DOHH2 (cell line): Measurements from ENCODE around the gene PACS2.
"Not testable (repeated sequence)": the region's sequence is repeated elsewhere in the genome, so short reads cannot be mapped to it uniquely, and the experiment has no call there.

Experiments
- H3F3A ChIP-seq: fragments of 200-600 bp; sonication (generic), shearing (Covaris generic); 2 replicates; pipeline ENCODE4 v1.6.0; 2016; ENCODE audit warnings: antibody characterized with exemption, mild to moderate bottlenecking; ENCODE audit not compliant: control insufficient read depth, insufficient read depth
- H3K27ac ChIP-seq: fragments of 200-600 bp; sonication (generic); 2 replicates; pipeline ENCODE4 v1.5.1; 2014; ENCODE audit warnings: low read depth, mild to moderate bottlenecking, low read length, moderate library complexity
- H3K27me3 ChIP-seq: fragments of 200-600 bp; sonication (generic); 2 replicates; pipeline ENCODE4 v1.6.1; 2014; ENCODE audit warnings: mild to moderate bottlenecking, low read length, mixed read lengths; ENCODE audit not compliant: control insufficient read depth
- H3K36me3 ChIP-seq: fragments of 200-600 bp; sonication (generic); 2 replicates; pipeline ENCODE4 v1.6.1; 2014; ENCODE audit warnings: mild to moderate bottlenecking, low read length, moderate library complexity, mixed read lengths; ENCODE audit not compliant: control insufficient read depth
- H3K4me1 ChIP-seq: fragments of 200-600 bp; sonication (generic); 2 replicates; pipeline ENCODE4 v1.6.1; 2014; ENCODE audit warnings: mild to moderate bottlenecking, low read length, mixed read lengths; ENCODE audit not compliant: control insufficient read depth
- H3K4me2 ChIP-seq: fragments of 200-600 bp; sonication (generic); 2 replicates; pipeline ENCODE4 v1.6.0; 2014; ENCODE audit warnings: mild to moderate bottlenecking, low read length, moderate library complexity
- H3K4me3 ChIP-seq: fragments of 200-600 bp; sonication (generic); 2 replicates; pipeline ENCODE4 v1.5.1; 2014; ENCODE audit warnings: mild to moderate bottlenecking, low read length, mixed read lengths
- H3K79me2 ChIP-seq: fragments of 200-600 bp; sonication (generic); 2 replicates; pipeline ENCODE4 v1.6.1; 2014; ENCODE audit warnings: mild to moderate bottlenecking, low read length, mixed read lengths; ENCODE audit not compliant: control insufficient read depth
- H3K9me2 ChIP-seq: fragments of 200-600 bp; sonication (generic); replicated peaks from 2 replicates; pipeline ENCODE4 v1.6.1; 2014; ENCODE audit warnings: mild to moderate bottlenecking, low read length, mixed read lengths; ENCODE audit not compliant: control insufficient read depth
- H3K9me3 ChIP-seq: fragments of 200-600 bp; sonication (generic); 2 replicates; pipeline ENCODE4 v1.6.1; 2014; ENCODE audit warnings: antibody characterized with exemption, low read length, mixed read lengths; ENCODE audit not compliant: control insufficient read depth, insufficient read depth
- H4K20me1 ChIP-seq: fragments of 200-600 bp; sonication (generic); 2 replicates; pipeline ENCODE4 v1.6.0; 2014; ENCODE audit warnings: low read depth, mild to moderate bottlenecking, antibody characterized with exemption, low read length, moderate library complexity; ENCODE audit not compliant: control insufficient read depth, insufficient read depth
- EZH2phosphoT487 ChIP-seq: fragments of 200-600 bp; sonication (generic); IDR thresholded peaks from 2 replicates; pipeline ENCODE4 v1.6.1; 2017; ENCODE audit warnings: borderline replicate concordance, mild to moderate bottlenecking, antibody characterized with exemption, low read length, moderate library complexity, mixed read lengths
- TF ChIP-seq, protein P1 (sequence below): fragments of 200-600 bp; sonication (generic); IDR thresholded peaks from one replicate; pipeline ENCODE4 v1.5.1; 2014; ENCODE audit warnings: antibody characterized with exemption, mild to moderate bottlenecking, low read depth, low read length; ENCODE audit not compliant: poor library complexity, severe bottlenecking

The PACS2 gene

DNA sequence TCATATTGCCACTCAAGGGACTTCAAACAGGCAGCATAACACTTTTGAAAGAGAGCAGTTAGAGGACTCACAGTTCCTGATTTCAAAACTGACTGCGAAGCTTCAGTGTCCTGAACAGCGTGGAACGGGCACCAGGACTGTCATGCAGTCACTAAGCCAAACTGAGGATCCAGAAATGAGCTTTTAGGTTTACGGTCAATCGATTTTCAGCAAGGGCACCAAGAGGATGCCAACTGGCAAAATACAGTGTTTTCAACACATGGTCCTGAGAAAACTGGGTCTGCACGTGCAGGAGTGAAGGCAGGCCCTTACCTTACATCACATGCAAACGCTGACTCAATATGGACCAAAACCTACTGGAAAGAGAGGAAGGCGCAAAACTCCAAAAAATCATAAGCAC lies 29.4 kb upstream of the PACS2 start:
- Histone ChIP-seq H3K4me2 (no peak overlapping the region), H3K36me3 (no peaks in the 10 kb centered on the region), H3K27me3 (no peaks in the 10 kb centered on the region), H3K9me2 (no peaks in the 10 kb centered on the region), H3K27ac (no peak overlapping the region), H3K4me3 (no peak overlapping the region), H3K4me1 (peaks cover 7% of the 10 kb centered on the region; the same call in 1 of the 2 replicates), H4K20me1 (peaks cover 2% of the 10 kb centered on the region; the same call in 1 of the 2 replicates), H3F3A (no peaks in the 10 kb centered on the region), H3K79me2 (peaks cover 8% of the 10 kb centered on the region; the same call in 1 of the 2 replicates), H3K9me3 (no peaks in the 10 kb centered on the region)
- TF ChIP-seq EZH2phosphoT487: no peak
- TF ChIP-seq, protein P1, sequence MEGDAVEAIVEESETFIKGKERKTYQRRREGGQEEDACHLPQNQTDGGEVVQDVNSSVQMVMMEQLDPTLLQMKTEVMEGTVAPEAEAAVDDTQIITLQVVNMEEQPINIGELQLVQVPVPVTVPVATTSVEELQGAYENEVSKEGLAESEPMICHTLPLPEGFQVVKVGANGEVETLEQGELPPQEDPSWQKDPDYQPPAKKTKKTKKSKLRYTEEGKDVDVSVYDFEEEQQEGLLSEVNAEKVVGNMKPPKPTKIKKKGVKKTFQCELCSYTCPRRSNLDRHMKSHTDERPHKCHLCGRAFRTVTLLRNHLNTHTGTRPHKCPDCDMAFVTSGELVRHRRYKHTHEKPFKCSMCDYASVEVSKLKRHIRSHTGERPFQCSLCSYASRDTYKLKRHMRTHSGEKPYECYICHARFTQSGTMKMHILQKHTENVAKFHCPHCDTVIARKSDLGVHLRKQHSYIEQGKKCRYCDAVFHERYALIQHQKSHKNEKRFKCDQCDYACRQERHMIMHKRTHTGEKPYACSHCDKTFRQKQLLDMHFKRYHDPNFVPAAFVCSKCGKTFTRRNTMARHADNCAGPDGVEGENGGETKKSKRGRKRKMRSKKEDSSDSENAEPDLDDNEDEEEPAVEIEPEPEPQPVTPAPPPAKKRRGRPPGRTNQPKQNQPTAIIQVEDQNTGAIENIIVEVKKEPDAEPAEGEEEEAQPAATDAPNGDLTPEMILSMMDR: no peak

DNA sequence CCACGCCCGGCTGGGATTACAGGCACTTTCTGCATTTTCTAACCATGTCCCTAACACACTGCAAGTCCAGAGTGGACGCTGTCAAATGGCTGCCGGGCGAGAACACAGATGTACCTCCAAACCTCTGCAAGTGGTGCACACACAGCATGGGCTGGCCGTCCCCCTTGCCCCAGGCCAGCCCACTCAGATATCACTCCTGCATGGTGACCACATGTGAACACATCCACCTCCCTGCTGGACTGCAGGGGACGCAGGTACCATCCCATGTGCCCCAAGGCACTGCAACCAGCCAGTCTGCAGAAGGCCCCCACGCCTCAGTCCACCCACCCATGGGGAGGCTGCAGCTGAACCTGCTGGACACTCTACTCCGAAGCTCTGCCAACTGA lies 27.8 kb upstream of the PACS2 start:
- H3K9me3 ChIP-seq: no peaks in the 10 kb centered on the region
- H3K4me2 ChIP-seq: no peak overlapping the region
- H4K20me1 ChIP-seq: peaks cover 2% of the 10 kb centered on the region; the same call in 1 of the 2 replicates
- peaks cover 18% of the 10 kb centered on the region for H3K79me2 ChIP-seq
- H3K9me2 ChIP-seq: no peaks in the 10 kb centered on the region
- no peaks in the 10 kb centered on the region for H3F3A ChIP-seq
- no peaks in the 10 kb centered on the region for H3K27me3 ChIP-seq
- no peak overlapping the region for H3K27ac ChIP-seq
- H3K4me1 ChIP-seq: peaks cover 11% of the 10 kb centered on the region; the same call in 1 of the 2 replicates
- H3K4me3 ChIP-seq: no peak overlapping the region
- TF ChIP-seq, protein P1: no peak
- no peaks in the 10 kb centered on the region for H3K36me3 ChIP-seq

DNA sequence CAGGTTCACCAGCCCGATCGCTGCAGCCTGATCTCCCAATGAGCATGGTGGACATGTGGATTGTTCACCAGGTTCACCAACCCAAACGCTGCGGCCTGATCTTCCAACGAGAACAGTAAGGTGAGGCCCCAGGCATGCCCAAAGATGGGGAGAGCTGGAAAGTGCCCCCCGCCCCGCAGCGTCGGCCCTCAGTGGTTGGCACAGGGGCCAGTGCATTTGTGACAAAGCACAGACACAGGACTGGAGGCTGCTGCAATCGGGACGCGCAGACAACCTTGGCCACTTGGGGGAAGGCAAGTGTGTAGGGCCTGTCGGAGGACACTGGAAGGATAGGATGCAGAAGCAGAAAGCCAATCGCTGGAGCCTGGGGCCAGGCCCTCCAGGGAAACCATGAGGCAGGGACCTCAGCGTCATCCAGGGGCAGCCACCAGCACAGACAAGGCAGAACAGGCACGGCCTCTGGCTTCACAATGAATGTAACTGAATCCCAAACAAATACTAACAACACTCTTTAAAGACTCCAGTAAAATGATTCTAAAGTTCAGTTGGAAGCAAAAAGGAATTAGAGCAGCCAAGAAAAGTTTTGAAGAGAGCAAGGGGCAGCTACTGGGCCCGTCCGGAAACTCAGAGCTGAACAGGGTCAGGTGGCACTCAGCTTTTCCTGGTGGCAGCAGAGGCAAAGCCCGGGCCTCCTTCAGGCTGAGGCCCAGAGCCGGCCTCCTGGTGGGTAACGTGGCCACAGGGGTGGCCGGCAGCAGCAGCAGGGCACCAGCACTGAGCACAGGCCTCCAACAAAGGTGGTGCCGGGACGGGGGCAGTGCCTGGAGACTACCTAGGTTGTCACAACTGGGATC lies 27.1 kb upstream of the PACS2 start:
- H3K4me2 ChIP-seq: no peak overlapping the region
- peaks cover 17% of the 10 kb centered on the region for H3K79me2 ChIP-seq

GRCh38 chr14:105288936-105289335 lies 25.6 kb upstream of the PACS2 start:
- not testable (repeated sequence) for H3K36me3 ChIP-seq, H3K27ac ChIP-seq, H3K4me2 ChIP-seq, H3K4me3 ChIP-seq, H3K9me3 ChIP-seq, H3K27me3 ChIP-seq, H3F3A ChIP-seq, H3K9me2 ChIP-seq, H4K20me1 ChIP-seq
- Histone ChIP-seq H3K4me1 (peaks cover 20% of the 10 kb centered on the region), H3K79me2 (peaks cover 32% of the 10 kb centered on the region)

More for the DNA sequence above, 27.1 kb upstream of the PACS2 start:
- Histone ChIP-seq H3K4me1 (peaks cover 11% of the 10 kb centered on the region; the same call in 1 of the 2 replicates), H3K9me3 (no peaks in the 10 kb centered on the region), H4K20me1 (peaks cover 4% of the 10 kb centered on the region; the same call in 1 of the 2 replicates), H3K4me3 (no peak overlapping the region), H3K27ac (no peak overlapping the region), H3K9me2 (no peaks in the 10 kb centered on the region), H3F3A (no peaks in the 10 kb centered on the region), H3K27me3 (no peaks in the 10 kb centered on the region), H3K36me3 (no peaks in the 10 kb centered on the region)
- TF ChIP-seq, protein P1: no peak
- TF ChIP-seq EZH2phosphoT487: no peak
